BE2C (cell line): ENCODE measurements around the gene DUOX1.

Experiments
- DNase-seq: peaks from one replicate; pipeline ENCODE4 v3.0.0-alpha.2; 2020
- H3K27me3 ChIP-seq: fragments of 250-450 bp; sonication (Bioruptor Pico); 2 replicates; pipeline ENCODE4 v1.5.1; 2020; ENCODE audit warnings: mild to moderate bottlenecking
- H3K36me3 ChIP-seq: fragments of 250-450 bp; sonication (Bioruptor Pico); 2 replicates; pipeline ENCODE4 v1.5.1; 2020; ENCODE audit warnings: mild to moderate bottlenecking
- H3K4me1 ChIP-seq: fragments of 250-450 bp; sonication (Bioruptor Pico); 2 replicates; pipeline ENCODE4 v1.5.1; 2020
- H3K4me3 ChIP-seq: 2 replicates; pipeline ENCODE4 v1.5.1; 2011; ENCODE audit warnings: low read depth, low read length
- H3K9me3 ChIP-seq: fragments of 250-450 bp; sonication (Bioruptor Pico); 2 replicates; pipeline ENCODE4 v1.5.1; 2020
- CTCF ChIP-seq: IDR thresholded peaks from 2 replicates; pipeline ENCODE4 v1.5.1; 2012; ENCODE audit warnings: mild to moderate bottlenecking, low read depth, low read length

DUOX1 gene

GRCh38 chr15:45149060-45149459, 19.3 kb downstream of the DUOX1 start:
- peak; percentile 74 for DNase-seq
- TF ChIP-seq CTCF, result no peak
- H3K36me3 ChIP-seq, result no peaks in the 10 kb centered on the region
- H3K4me1 ChIP-seq, result peaks cover 34% of the 10 kb centered on the region
- no peak overlapping the region for H3K4me3 ChIP-seq
- no peaks in the 10 kb centered on the region for H3K9me3 ChIP-seq
- H3K27me3 ChIP-seq, result no peaks in the 10 kb centered on the region

GRCh38 chr15:45150481-45150880, 20.7 kb downstream of the DUOX1 start:
- DNase-seq, result no peak
- Histone ChIP-seq H3K27me3 (no peaks in the 10 kb centered on the region), H3K4me3 (no peak overlapping the region), H3K36me3 (no peaks in the 10 kb centered on the region), H3K4me1 (peaks cover 35% of the 10 kb centered on the region), H3K9me3 (no peaks in the 10 kb centered on the region)
- TF ChIP-seq CTCF, result no peak

GRCh38 chr15:45150997-45151396, 21.2 kb downstream of the DUOX1 start:
- no peak for TF ChIP-seq CTCF
- Histone ChIP-seq H3K27me3 (no peaks in the 10 kb centered on the region), H3K4me3 (no peak overlapping the region), H3K36me3 (no peaks in the 10 kb centered on the region), H3K4me1 (peaks cover 39% of the 10 kb centered on the region), H3K9me3 (no peaks in the 10 kb centered on the region)
- DNase-seq, result no peak

GRCh38 chr15:45151998-45152828, 22.4 kb downstream of the DUOX1 start:
- Histone ChIP-seq H3K27me3 (no peaks in the 10 kb centered on the region), H3K9me3 (no peaks in the 10 kb centered on the region), H3K4me3 (no peak overlapping the region), H3K4me1 (peaks cover 39% of the 10 kb centered on the region), H3K36me3 (no peaks in the 10 kb centered on the region)
- no peak for TF ChIP-seq CTCF
- no peak for DNase-seq

GRCh38 chr15:45155739-45156138, 25.9 kb downstream of the DUOX1 start:
- no peak overlapping the region for H3K4me3 ChIP-seq
- peak; percentile 59 for DNase-seq

More at GRCh38 chr15:45155739-45156138, 25.9 kb downstream of the DUOX1 start:
- TF ChIP-seq CTCF, result no peak
- Histone ChIP-seq H3K9me3 (no peaks in the 10 kb centered on the region), H3K27me3 (no peaks in the 10 kb centered on the region), H3K36me3 (no peaks in the 10 kb centered on the region), H3K4me1 (peaks cover 13% of the 10 kb centered on the region)
